Neural progenitor cell (in vitro differentiated cells): ENCODE results near the gene OR9A2.

ENCODE experiments used
- EZH2phosphoT487 ChIP-seq: fragments of 200-600 bp; sonication (generic); IDR thresholded peaks from 2 replicates; pipeline ENCODE4 v1.6.1; 2017; ENCODE audit warnings: antibody characterized with exemption
- TF ChIP-seq, protein P1 (sequence below): fragments of 200-600 bp; sonication (generic); IDR thresholded peaks from 2 replicates; pipeline ENCODE4 v1.5.1; 2017; ENCODE audit warnings: antibody characterized with exemption, mild to moderate bottlenecking

DNA sequence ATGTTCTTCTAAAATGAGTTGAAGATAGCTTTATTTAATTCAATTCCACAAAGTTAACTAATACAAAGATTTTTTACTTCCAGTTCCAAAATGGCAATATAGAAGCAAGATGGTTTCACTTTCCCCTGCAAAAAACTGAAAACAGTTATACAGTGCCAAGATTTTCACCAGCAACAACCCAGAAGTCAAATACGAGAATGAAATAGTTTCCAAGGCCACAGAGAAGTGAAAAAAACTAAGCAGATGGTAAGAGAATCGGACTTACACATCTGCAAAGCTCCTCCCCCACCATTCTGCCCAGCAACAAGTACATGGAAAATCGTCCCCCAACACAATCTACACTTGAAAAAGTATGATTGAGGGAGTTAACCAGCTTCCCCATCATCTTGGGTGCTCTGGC, 34.5 kb downstream of the OR9A2 start:
- TF ChIP-seq, protein P1, sequence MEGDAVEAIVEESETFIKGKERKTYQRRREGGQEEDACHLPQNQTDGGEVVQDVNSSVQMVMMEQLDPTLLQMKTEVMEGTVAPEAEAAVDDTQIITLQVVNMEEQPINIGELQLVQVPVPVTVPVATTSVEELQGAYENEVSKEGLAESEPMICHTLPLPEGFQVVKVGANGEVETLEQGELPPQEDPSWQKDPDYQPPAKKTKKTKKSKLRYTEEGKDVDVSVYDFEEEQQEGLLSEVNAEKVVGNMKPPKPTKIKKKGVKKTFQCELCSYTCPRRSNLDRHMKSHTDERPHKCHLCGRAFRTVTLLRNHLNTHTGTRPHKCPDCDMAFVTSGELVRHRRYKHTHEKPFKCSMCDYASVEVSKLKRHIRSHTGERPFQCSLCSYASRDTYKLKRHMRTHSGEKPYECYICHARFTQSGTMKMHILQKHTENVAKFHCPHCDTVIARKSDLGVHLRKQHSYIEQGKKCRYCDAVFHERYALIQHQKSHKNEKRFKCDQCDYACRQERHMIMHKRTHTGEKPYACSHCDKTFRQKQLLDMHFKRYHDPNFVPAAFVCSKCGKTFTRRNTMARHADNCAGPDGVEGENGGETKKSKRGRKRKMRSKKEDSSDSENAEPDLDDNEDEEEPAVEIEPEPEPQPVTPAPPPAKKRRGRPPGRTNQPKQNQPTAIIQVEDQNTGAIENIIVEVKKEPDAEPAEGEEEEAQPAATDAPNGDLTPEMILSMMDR, result no peak
- TF ChIP-seq EZH2phosphoT487, result no peak
